IMR-90 (cell line): ENCODE results near the gene CLDN25. TPM values are rescaled to one million over a fixed set of nuclear protein-coding genes. Genes with fewer than 3 reads are reported as not detected.

Experiments used
- ATAC-seq: fragments of 200-7000 bp; cut with Tn5 transposase; 2 replicates; pipeline ENCODE4 v1.9.1; 2020; ENCODE audit warnings: low read depth, mild to moderate bottlenecking, moderate library complexity
- BruUV-seq: library from RNA; stranded (reverse); fragments of 400-500 nt; replicated peaks from 2 replicates; lab custom pipeline; 2021; lab: Mats Ljungman, UMichigan
- CTCF ChIA-PET: fragments of 300-600 bp; formaldehyde crosslinking; extraction: SDS; loops from one replicate; lab custom pipeline; 2021; ENCODE audit warnings: antibody characterized with exemption; lab: Yijun Ruan, JAX
- POLR2A ChIA-PET: fragments of 300-600 bp; sonication (Branson Sonifier 250); formaldehyde crosslinking; loops from one replicate; lab custom pipeline; 2022; ENCODE audit warnings: antibody characterized with exemption; ENCODE audit not compliant: unreplicated experiment; lab: Charles Lee
- DNase-seq: peaks from one replicate; pipeline ENCODE4 v3.0.0; 2013
- H2AFZ ChIP-seq: replicated peaks from 2 replicates; pipeline ENCODE3; 2013; ENCODE audit warnings: low read length, mild to moderate bottlenecking; ENCODE audit not compliant: poor library complexity
- H2AK5ac ChIP-seq: 2 replicates; pipeline ENCODE4 v1.6.1; 2013; ENCODE audit warnings: low read depth, low read length, inconsistent platforms
- H2AK9ac ChIP-seq: replicated peaks from 2 replicates; pipeline ENCODE3; 2013; ENCODE audit warnings: mild to moderate bottlenecking, low read depth, low read length, moderate library complexity; ENCODE audit not compliant: poor library complexity
- H2BK120ac ChIP-seq: 2 replicates; pipeline ENCODE4 v1.6.1; 2013; ENCODE audit warnings: low read depth, low read length, inconsistent platforms
- H2BK15ac ChIP-seq: 3 replicates; pipeline ENCODE4 v1.6.1; 2013; ENCODE audit warnings: low read depth, low read length, inconsistent platforms
- H2BK20ac ChIP-seq: 2 replicates; pipeline ENCODE4 v1.6.1; 2013; ENCODE audit warnings: low read depth, mild to moderate bottlenecking, inconsistent platforms, low read length, moderate library complexity
- H2BK5ac ChIP-seq: 2 replicates; pipeline ENCODE4 v1.6.1; 2013; ENCODE audit warnings: mild to moderate bottlenecking, low read depth, low read length, inconsistent platforms; ENCODE audit not compliant: poor library complexity, severe bottlenecking
- H3K14ac ChIP-seq: replicated peaks from 2 replicates; pipeline ENCODE4 v1.6.1; 2013; ENCODE audit warnings: low read depth, low read length, inconsistent platforms
- H3K18ac ChIP-seq: 2 replicates; pipeline ENCODE4 v1.6.1; 2013; ENCODE audit warnings: low read depth, low read length, control low read depth
- H3K23ac ChIP-seq: 2 replicates; pipeline ENCODE4 v1.6.1; 2013; ENCODE audit warnings: low read depth, low read length, inconsistent platforms
- H3K27ac ChIP-seq: 2 replicates; pipeline ENCODE4 v1.5.1; 2013; ENCODE audit warnings: mild to moderate bottlenecking, control low read depth, low read length; ENCODE audit not compliant: insufficient read depth
- H3K27me3 ChIP-seq: 2 replicates; pipeline ENCODE4 v1.6.1; 2013; ENCODE audit warnings: low read length; ENCODE audit not compliant: control insufficient read depth, insufficient read depth
- H3K36me3 ChIP-seq: 2 replicates; pipeline ENCODE4 v1.6.1; 2013; ENCODE audit warnings: low read length, mixed read lengths; ENCODE audit not compliant: control insufficient read depth, insufficient read depth
- H3K4ac ChIP-seq: 2 replicates; pipeline ENCODE4 v1.6.1; 2013; ENCODE audit warnings: low read depth, low read length, inconsistent platforms
- H3K4me1 ChIP-seq: 2 replicates; pipeline ENCODE4 v1.6.1; 2013; ENCODE audit warnings: low read length, mixed read lengths; ENCODE audit not compliant: control insufficient read depth, insufficient read depth
- H3K4me2 ChIP-seq: 2 replicates; pipeline ENCODE4 v1.6.1; 2013; ENCODE audit warnings: low read depth, mild to moderate bottlenecking, control low read depth, low read length, moderate library complexity
- H3K4me3 ChIP-seq: 2 replicates; pipeline ENCODE4 v1.5.1; 2013; ENCODE audit warnings: low read depth, mild to moderate bottlenecking, control low read depth, low read length, moderate library complexity; ENCODE audit not compliant: insufficient read depth
- H3K56ac ChIP-seq: 2 replicates; pipeline ENCODE4 v1.6.1; 2013; ENCODE audit warnings: low read length, inconsistent platforms; ENCODE audit not compliant: insufficient read depth; ENCODE audit errors: extremely low read depth
- H3K79me1 ChIP-seq, 2 experiments: 2 replicates each; pipeline ENCODE4 v1.6.1; 2013; ENCODE audit warnings: low read length in 2 of 2, inconsistent platforms in 1 of 2, low read depth in 1 of 2
- H3K9ac ChIP-seq: 2 replicates; pipeline ENCODE4 v1.6.1; 2013; ENCODE audit warnings: low read depth, low read length, control low read depth
- H3K9me1 ChIP-seq: 2 replicates; pipeline ENCODE4 v1.6.1; 2013; ENCODE audit warnings: low read length, inconsistent platforms; ENCODE audit not compliant: insufficient read depth
- H3K9me3 ChIP-seq: 2 replicates; pipeline ENCODE4 v1.6.1; 2013; ENCODE audit warnings: low read length; ENCODE audit not compliant: control insufficient read depth, insufficient read depth
- H4K20me1 ChIP-seq: 2 replicates; pipeline ENCODE4 v1.6.1; 2013; ENCODE audit warnings: low read length, inconsistent platforms; ENCODE audit not compliant: insufficient read depth
- H4K5ac ChIP-seq: 2 replicates; pipeline ENCODE4 v1.6.1; 2013; ENCODE audit warnings: mild to moderate bottlenecking, low read depth, low read length, control low read depth
- H4K8ac ChIP-seq, 2 experiments: 2 replicates each; pipeline ENCODE4 v1.6.1; 2013; ENCODE audit warnings: low read depth in 2 of 2, low read length in 2 of 2, control low read depth in 1 of 2, inconsistent platforms in 1 of 2
- H4K91ac ChIP-seq: 2 replicates; pipeline ENCODE4 v1.6.1; 2013; ENCODE audit warnings: low read depth, low read length, inconsistent platforms; ENCODE audit not compliant: insufficient read depth
- CEBPB ChIP-seq: IDR thresholded peaks from 2 replicates; pipeline ENCODE4 v1.6.1; 2012; ENCODE audit warnings: low read depth, low read length, improper control_type of control experiment
- CHD1 ChIP-seq: IDR thresholded peaks from 2 replicates; pipeline ENCODE4 v1.6.1; 2012; ENCODE audit warnings: low read depth, low read length, improper control_type of control experiment
- MAFK ChIP-seq: IDR thresholded peaks from 2 replicates; pipeline ENCODE4 v1.6.1; 2012; ENCODE audit warnings: low read depth, low read length, improper control_type of control experiment
- WGBS, 2 experiments: methylation state at CpG; one replicate each; pipeline versions ENCODE4 v1.1.5 to v1.1.7; 2013; ENCODE audit warnings: missing lambda C conversion rate in 2 of 2; ENCODE audit not compliant: insufficient read length in 1 of 2; ENCODE audit errors: extremely low coverage in 2 of 2; 5-methylcytosine and 5-hydroxymethylcytosine counted together
- dilution Hi-C: fragments of 300-500 bp; cut with HindIII; formaldehyde crosslinking; loops from one replicate; pipeline ENCODE4 v1.14.3; 2018; ENCODE audit warnings: low sequenced_read_pairs; ENCODE audit not compliant: unreplicated experiment
- in situ Hi-C: fragments of 300-500 bp; cut with MboI; formaldehyde crosslinking; loops from 3 replicates; pipeline ENCODE4 v1.14.3; 2019; ENCODE audit warnings: low sequenced_read_pairs, inconsistent platforms, mixed read lengths
- intact Hi-C: fragments of 100-400 bp; cut with micrococcal nuclease; formaldehyde crosslinking; loops from 2 replicates; pipeline ENCODE4 v1.10.0; 2022
- polyA plus RNA-seq, 3 experiments: library from polyadenylated mRNA; depleted of rRNA; stranded (reverse); fragments of >200 nt; gene quantifications; 2 replicates each; pipeline ENCODE4 v1.2.3, GENCODE V29; 2012; ENCODE audit warnings: low replicate concordance in 1 of 3
- total RNA-seq: library from RNA; depleted of rRNA; stranded (reverse); fragments of >200 nt; gene quantifications from 2 replicates; pipeline ENCODE4 v1.2.3, GENCODE V29; 2012

Gene CLDN25
- total and polyA plus RNA-seq, 2 of the 4 experiments (the other 2 are of a cell fraction), result not detected

DNA sequence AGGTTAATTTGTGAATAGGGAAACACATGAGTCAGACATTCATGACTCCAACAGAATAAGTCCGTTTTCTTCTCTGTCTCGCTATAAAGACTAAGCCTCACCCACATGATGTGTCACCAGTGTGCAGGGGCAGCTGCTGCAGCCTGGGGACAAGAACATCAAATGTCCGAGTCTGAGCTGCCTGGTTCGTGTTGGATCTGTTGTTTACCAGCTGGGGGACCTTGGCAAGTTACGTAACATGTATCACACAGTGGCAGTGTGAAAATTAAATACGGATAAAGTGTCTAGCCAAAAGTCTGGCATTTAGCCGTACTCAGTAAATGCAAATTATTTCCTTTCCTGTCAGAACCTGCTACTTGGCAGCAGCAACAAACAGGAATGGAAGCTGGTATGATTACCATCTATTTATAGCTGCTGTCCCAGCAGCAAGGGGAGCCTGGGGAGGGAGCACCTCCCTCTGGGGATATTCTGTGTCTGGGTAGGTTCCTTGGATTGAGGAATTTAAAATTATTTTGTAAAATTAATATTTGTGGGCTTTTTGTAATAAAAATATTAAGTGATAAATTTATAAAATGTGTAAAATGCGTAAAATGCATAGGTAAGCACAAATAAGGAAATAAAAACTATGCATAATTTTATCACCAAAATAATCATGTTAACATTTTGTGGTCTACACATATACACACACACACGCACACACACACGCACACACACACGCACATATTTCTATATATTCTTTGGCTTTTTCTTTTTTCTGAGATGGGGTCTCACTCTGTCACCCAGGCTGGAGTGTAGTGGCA is 1.3 kb upstream of the CLDN25 start:
- intact Hi-C loops (no loop called here), in situ Hi-C loops (no loop called here), dilution Hi-C loops (no loop called here)
- Histone ChIP-seq H3K14ac (0 out of 2 replicates have a peak overlapping the region, but pooled peaks have one; percentile 18), H3K9ac (no peak overlapping the region), H3K27me3 (peaks cover 8% of the 10 kb centered on the region), H2BK120ac (no peak overlapping the region), H3K56ac (no peak overlapping the region), H3K36me3 (no peaks in the 10 kb centered on the region), H4K5ac (no peak overlapping the region), H3K4me1 (no peaks in the 10 kb centered on the region; the same call in 1 of the 2 replicates), H2AK9ac (no peak overlapping the region), H3K4me3 (peak overlapping the region; percentile 3; the same call in 1 of the 2 replicates), H3K27ac (no peak overlapping the region), H3K9me1 (no peaks in the 10 kb centered on the region), H2BK15ac (no peak overlapping the region), H4K8ac (no peak overlapping the region), H2AK5ac (no peak overlapping the region), H3K79me1 (peaks cover 0 to 1% of the 10 kb centered on the region in 2 experiments; a peak in 2 of 4 replicates), H3K4ac (no peak overlapping the region), H3K9me3 (no peaks in the 10 kb centered on the region), H4K20me1 (no peaks in the 10 kb centered on the region), H2BK20ac (no peak overlapping the region), H3K23ac (no peak overlapping the region), H3K18ac (no peak overlapping the region), H2AFZ (peak overlapping the region; percentile 79), H2BK5ac (no peak overlapping the region), H4K91ac (no peak overlapping the region), H3K4me2 (peak overlapping the region; percentile 69)
- CTCF ChIA-PET, result interaction anchor here (1.0 kb wide), 1 partner anchor 18 kb away, joined by 6 read pairs; no protein-coding TSS in a partner anchor
- ATAC-seq (no peak), DNase-seq (peak; percentile 38)
- POLR2A ChIA-PET, result interaction anchor here (0.6 kb wide), 1 partner anchor 17 kb away, joined by 3 read pairs; no protein-coding TSS in a partner anchor
- TF ChIP-seq MAFK (peak; percentile 89), CEBPB (peak; percentile 39), CHD1 (no peak)
- no TSS peak for BruUV-seq
- WGBS, 2 experiments, result 80 to 88% methylated on average over 1 of the region's 11 CpGs
